GM19240 (cell line): Measurements from ENCODE around the gene CHTF18.

Experiments
- DNase-seq: peaks from one replicate; pipeline ENCODE4 v3.0.0; 2011; ENCODE audit warnings: low spot score; ENCODE audit not compliant: insufficient read length

CHTF18 gene

DNA sequence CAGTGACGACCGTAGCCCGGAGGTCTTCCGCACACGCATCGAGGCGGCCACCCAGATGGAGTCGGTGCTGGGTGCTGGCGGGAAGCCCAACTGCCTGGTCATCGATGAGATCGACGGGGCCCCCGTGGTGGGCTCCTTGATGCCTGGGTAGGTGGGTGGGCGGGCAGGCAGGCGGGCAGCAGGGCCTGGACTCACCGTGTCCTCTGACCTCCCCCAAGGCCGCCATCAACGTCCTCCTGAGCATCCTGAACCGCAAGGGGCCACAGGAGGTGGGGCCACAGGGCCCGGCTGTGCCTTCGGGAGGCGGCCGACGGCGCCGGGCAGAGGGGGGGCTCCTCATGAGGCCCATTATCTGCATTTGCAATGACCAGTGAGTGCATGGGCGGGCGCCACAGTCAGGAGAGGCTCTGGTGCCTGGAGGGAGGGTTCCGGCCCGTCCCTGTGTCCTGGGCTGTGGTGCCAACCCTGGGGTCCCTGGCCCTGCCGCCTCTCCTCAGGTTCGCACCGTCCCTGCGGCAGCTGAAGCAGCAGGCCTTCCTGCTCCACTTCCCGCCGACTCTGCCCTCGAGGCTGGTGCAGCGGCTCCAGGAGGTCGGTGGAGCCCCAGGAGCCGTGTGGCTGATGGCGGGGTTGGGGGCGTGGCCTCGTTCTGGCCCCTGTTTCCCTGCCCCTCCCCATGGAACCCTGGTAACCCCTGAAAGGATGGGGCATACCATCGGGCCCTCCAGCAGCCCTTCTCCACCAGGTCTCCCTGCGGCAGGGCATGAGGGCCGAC, 4.0 kb downstream of the CHTF18 start:
- DNase-seq: no peak

DNA sequence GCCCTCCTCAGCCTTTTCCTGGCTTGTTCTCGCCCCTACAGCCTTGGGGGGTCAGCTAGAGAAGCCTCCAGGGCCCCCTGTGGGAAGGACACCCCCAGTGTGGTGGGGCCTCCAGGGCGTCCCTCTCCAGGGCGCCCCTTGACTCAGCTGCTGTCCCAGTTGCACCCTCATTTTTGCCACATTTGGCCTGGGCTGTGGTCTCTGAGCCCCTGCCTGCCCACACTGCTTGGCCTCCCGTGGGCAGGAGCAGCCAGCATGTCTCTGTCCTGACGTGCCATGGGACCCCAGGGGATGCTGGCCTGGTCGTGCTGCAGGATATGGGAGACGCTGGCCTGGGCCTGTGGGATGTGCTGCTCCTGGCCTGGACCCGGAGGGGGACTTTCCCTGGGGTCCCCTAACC, 5.0 kb downstream of the CHTF18 start:
- DNase-seq: no peak

DNA sequence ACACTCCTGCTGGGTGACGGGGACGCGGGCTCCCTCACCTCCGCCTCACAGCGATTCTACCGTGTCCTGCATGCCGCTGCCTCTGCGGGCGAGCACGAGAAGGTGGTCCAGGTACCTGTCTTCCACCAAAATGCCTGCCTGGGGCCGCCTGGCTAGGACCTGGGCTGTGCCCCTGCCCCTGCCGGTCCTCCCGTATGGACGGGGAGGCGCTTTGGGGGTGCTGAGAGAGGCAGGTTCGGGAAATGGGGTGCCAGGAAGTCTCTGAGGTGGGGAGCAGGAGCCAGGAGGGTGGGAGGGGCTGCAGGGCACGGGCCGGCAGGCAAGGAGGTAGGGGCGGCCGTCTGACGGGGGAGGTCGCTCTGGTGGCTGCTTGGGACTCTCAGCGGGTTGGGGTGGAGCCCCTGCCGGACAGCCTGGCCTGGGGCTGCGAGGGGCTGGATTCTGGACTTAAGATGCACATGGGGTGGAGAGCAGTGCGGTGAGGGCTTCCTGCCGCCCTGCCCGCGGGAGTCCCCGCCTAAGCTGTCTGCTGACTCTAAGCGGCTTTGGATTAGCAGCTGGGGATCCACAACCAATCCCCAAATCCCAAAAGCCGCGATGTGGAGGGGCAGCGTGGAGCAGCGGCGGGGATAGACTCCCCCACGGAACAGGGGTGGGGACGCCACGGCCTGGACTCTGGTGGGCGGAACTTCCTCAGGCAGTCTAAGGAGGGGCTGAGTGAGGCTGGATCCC, 5.8 kb downstream of the CHTF18 start:
- no peak for DNase-seq

DNA sequence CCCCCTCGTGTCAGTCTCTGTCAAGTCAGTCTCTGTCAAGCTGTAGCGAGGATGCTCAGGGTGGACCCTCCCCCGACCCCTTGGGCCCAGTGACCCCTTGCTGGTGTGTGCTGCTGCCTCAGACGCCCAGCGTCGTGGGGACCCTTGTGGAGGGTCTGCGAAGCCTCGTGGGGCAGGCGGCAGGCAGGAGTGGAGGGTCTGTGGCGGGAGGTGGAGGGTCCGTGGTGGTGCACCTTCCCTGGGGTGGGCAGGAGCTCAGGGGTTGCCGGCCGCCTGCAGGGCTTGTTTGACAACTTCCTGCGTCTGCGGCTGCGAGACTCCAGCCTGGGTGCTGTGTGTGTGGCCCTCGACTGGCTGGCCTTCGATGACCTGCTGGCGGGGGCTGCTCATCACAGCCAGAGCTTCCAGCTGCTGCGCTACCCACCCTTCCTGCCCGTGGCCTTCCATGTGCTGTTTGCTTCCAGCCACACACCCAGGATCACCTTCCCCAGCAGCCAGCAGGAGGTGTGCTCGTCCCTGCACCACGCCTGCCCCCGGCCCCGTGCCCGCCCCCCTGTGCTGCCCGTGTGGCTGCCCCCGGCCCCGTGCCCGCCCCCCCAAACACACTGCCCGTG, 6.5 kb downstream of the CHTF18 start:
- DNase-seq: no peak

DNA sequence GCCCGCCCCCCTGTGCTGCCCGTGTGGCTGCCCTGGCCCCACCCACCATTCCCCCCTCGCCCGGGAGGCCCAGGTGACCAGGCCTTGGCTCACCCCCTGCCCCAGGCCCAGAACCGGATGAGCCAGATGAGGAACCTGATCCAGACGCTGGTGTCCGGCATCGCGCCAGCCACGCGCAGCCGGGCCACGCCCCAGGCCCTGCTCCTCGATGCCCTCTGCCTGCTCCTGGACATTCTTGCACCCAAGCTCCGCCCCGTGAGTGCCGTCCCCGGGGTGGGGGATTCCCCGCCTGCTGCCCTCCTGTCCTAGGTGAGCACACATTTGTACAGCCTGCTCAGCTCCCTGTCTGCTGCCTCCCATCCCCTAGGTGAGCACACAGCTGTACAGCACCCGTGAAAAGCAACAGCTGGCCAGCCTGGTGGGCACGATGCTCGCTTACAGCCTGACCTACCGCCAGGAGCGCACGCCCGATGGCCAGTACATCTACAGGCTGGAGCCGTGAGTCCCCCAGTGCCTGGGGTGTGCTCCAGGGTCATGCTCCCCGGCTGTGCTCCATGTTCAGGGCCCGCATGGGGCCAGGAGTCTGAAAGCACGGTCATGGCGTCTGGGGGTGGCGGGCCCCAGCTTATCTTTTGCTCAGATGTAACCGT, 7.3 kb downstream of the CHTF18 start:
- no peak for DNase-seq

DNA sequence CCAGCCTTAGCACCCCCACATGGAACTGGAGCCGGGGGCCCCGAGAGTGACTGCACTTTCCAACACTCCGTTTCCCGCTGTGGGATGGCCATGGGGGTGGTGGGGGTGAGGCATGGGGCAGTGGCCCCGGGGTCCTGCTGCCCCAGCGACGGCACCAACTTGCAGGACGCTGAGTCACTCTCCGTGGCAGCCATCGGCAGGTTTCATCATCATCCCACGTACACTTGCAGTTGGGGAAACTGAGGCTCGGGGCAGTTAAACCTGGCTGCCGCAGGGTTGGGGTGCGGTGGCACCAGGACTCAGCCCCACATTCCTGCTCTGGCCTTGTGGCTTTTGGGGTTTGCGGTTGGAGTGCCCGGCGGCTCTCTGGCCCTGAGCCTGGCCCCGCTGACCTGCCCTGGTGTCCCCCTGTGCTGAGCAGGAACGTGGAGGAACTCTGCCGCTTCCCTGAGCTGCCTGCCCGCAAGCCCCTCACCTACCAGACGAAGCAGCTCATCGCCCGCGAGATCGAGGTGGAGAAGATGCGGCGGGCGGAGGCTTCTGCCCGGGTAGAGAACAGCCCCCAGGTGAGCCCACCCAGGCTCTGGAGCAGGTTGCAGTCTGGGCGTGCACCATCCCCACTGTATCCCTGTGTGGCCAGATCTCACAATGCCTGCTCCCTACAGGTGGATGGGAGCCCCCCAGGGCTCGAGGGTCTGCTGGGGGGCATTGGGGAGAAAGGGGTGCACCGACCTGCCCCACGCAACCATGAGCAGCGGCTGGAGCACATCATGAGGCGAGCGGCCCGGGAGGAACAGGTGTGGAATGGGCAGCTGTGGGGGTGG, 8.1 kb downstream of the CHTF18 start:
- no peak for DNase-seq

DNA sequence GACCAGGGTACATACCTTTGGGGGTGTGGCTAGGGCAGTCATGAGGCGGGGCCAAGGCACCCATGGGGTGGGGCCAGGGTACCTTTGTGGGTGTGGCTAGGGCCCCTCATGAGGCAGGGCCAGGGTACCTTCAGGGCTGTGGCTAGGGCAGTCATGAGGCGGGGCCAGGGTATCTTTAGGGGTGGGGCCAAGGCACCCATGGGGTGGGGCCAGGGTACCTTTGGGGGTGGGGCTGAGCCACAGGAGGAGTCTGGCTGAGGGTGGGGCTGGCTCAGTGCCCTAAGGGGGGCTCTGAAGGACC, 8.7 kb downstream of the CHTF18 start:
- DNase-seq: no peak

DNA sequence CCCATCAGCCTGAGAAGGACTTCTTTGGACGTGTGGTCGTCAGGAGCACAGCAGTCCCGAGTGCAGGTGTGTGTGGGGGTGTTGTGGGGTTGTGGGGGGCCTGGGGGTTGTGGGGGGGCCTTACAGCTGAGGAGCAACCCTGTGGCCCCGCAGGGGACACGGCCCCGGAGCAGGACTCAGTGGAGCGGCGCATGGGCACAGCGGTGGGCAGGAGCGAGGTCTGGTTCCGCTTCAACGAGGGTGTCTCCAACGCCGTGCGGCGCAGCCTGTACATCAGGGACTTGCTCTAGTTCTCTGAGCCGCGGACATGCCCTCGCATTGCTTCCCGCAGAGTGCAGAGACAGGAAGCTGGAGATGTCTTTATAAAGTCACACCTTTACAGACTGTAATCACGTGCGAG, 9.3 kb downstream of the CHTF18 start:
- no peak for DNase-seq

DNA sequence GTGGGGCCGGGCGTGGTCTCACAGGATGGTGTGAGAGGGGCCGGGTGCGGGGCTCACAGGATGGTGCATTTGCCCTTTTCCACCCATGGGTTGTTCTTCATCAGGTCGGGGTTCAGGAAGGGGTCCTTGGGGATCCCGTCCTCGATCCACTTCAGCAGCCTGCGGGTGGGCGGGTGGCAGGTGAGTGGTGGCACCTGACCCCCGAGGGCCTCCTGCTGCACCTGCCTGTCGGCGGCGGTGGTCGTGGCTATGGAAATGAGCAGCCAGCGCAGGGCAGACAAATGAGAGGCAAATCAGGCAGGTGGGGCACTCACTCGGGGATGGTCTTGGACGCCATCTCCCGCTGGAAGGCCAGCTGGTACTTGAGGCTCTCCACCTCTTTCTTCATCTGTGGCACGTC, 10.2 kb downstream of the CHTF18 start:
- DNase-seq: no peak

DNA sequence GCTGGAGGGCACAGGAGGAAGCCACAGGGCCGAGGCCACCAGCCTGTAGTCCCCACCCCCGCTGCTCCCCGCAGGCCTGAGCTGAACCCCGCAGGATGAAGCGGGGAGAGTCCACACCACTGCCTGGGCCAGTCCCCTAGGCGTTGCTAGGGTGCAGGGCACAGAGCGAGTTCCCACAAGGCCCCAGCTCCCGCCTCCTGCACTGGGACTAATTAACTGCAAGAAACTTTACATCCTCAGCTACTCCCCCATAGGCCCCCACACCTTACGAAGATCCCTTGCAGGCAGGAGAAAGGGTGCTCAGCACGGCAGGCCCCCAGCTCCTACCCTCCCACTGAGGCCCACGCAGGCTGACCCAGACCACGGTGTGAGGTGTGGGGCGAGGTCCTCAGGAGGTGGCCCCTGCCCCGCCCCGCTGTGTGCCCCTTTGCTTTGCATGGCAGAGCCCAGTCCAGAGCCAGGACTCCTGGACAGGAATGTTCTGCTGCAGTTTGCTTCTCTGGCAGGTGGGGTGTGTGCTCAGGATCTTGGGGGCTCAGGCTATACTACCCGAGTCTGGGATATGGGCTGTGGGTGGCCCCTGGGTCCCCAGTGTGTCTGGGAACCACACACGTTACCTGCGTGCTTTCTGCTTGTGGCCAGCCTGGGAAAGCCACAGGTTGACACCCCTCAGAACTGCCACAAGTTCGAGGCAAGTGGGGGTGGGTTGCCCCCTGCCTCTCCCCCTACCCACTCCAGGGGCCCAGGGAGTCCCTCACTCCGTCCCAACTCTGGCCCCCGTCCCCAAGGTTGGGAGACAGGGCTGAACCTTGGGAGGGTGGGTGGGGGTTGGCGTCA, 10.9 kb downstream of the CHTF18 start:
- DNase-seq: no peak

DNA sequence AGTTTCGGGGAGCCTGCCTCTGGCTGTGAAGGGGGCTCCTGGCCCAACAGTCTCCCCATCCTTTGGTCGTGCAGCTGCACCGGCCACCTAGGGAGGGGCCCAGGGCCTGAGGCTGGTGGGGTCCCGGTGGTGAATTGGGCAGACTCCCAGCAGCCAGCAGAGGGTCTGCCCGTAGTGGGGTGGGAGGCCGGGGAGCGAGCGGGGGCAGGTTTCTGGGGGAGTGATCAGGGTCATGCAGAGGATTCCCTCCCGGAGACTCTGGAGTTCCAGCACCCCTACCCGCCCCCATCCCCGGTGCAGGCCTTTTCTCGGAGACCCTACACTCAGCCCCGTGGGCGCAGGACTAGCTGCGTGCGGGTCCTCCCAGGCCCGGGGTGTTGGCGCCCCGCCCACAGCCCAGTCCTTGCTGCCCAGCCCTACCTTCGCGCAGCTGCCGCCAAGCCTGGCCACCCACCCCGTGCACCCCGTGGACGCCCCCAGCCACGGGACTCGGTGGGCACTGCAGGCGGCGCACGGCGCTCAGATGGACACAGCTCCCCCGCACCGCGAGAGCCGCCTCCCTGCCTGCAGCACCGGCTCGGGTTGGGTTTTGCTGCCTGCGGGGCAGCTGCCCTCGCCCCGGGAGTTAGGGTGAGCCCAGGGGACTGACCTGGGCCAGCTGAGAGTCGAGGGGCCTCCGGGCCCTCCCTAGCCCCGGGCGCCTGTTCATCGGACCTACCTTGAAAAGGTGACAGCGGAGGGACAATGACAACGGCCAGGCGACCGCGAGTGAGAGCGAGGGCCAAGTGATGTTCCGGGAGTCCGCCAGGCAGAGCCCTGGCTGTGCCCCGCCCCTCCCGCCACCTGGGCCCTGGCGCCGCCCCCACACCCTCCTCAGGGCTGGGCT, 11.8 kb downstream of the CHTF18 start, which contains the start of gene GNG13:
TSS of gene GNG13 (minus strand) at position 787 of the 886 bp plus-strand sequence. CDS start 1,657 bp downstream, outside the sequence.
- DNase-seq: no peak

DNA sequence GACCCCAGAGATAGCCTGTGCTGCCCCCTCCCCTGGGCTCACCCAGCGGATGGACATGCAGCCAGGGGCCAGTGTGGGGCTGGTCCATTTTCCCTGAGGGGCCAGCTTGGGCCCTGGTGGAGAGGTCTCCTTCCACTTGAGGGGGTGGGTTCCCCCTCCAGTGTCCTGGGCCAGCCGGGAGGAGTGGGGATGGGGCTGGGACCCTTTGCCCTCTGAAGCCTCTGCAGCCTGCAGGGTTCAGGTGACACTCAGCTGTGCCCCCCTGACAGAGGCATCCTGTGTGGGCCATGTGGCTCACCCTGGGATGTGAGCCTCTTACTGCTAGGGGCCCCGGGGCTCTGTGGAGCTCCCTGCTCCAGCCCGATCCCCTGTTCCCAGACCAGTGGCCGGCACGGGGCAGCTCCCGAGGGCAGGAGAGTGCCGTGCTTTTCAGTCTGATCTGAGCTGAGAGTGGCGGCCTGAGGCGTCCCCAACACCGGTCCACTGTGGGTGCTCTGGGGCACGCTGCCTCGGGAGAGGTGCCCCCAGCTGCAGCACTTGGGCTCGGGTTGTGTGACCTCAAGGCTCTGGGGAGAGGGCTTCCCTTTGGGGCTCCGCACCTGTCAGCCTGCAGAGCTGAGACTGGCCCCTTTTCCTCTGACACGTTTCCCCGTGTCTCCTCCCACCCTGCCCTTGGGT, 12.6 kb downstream of the CHTF18 start:
- no peak for DNase-seq

DNA sequence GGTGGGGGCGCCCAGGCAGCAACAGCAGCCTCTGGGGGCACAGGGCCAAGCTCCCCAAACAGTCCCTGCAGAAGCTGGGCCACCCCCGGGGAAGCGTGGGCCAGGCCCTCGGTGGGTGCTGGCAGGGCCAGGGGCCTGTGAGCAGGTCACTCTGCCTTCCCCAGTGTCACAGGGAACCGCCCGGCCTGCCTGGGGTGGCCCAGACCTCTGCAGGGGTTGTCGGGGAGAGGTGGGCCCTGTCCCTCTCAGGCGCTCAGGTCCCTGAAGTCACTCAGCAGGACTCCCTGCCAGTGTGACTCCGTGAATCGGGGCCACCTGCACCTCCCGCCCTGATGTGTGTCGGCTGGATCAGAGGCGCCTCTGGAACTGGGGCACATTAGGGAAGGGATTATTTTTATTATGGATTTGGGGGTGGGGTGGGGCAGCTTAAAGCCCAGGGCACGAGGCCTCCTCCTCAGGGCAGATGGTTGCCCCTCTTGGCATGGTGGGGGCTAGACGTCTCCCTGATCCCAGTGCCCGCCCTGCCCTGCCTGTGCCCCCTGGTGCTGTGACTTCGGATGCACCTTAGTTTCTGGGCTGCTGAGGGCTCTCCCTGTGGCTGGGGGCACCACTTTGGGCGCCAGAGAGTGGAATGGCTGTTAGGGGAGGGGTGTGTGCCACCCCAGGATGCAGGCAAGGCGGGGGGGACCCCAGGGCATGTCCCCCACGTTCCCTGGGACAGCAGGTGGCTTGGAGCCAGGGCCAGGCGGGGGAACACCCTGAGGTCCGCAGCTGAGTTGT, 13.4 kb downstream of the CHTF18 start:
- DNase-seq: no peak

DNA sequence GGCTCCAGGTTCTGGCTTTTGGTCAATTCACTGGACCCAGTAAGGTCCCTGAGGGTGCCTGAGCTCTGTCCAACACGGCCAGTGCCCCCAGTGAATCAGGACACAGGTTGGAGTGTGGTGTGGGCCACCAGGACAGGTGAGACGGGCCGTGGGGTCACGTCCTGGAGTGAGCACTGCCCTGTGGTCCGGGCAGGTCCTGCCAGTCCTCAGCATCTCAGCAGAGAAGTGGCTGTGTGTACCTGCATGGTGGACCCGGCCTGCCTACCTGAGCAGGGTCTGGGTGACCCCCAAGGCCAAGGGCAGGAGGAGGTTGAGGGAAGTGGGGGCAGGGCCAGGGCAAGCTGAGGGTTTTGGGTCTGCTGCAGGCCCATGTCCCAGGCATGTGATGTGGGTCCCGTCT, 14.0 kb downstream of the CHTF18 start:
- no peak for DNase-seq

DNA sequence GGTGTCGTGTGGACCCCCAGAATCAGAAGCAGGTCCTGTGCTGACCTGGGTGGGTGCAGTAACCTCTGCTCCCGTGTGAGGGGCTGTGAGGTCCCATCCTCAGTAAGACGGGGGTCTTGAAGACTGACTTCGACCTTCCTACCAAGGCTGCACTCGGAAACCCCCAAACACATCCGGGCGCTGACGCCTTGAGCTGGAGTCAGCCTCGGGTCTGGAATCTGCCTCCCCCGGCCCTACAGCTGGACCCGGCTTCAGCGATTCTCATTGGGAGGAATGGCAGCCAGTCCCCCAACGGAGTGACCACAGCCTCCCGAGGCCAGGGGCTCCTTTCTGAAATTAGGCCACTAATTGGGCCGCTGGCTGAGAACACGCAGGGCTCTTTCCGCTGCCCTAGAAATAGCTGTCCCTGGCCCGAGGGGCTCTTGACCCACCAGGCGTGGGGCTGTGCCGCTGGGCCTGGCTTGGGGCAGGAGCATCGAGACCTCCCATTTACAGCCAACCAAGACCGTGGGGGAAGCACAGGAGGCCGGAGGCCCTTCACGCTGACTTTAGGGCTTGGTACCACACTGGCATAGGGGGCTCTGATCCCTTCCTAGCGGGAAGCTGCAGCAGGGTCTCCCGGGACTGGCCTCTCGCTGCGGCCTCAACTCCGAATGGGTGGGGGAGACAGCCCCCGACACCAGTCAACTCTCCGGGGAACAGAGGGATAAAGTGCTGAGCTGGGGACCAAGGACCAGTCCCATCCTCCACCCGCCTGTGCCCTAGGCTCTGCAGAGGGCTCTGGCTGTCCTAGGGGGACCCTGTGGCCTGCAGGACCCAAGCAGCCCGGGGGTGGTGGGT, 14.7 kb downstream of the CHTF18 start:
- no peak for DNase-seq

DNA sequence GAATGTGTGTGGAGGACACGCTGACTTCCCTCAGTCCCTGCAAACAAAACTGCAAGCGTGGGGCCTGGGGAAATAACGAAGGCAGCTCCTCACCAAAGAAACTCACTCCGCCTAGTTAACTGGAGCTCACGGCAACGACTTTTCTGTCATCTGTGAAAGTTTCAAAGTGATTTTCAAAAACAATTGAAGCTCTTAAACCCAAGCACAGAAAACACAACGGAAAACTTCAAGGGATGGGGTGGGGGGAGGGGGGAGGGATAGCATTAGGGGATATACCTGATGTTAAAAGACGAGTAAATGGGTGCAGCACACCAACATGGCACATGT, 15.3 kb downstream of the CHTF18 start:
- DNase-seq: no peak
